GM20000 (cell line): Measurements from ENCODE around the gene LRRC45.

Source experiments
- DNase-seq: peaks from one replicate; pipeline ENCODE4 v3.0.0; 2012; ENCODE audit warnings: low spot score
- CTCF ChIP-seq: IDR thresholded peaks from 2 replicates; pipeline ENCODE4 v1.5.1; 2012; ENCODE audit warnings: mild to moderate bottlenecking, control low read depth; ENCODE audit errors: extremely low read depth, missing control alignments

LRRC45 gene

GRCh38 chr17:82014971-82015310, 8.2 kb upstream of the LRRC45 start:
- TF ChIP-seq CTCF, result no peak
- no peak for DNase-seq

- no peak for TF ChIP-seq CTCF
- DNase-seq, result no peak
These were observed 7.7 kb upstream of the LRRC45 start for GRCh38 chr17:82015311-82015971.

- TF ChIP-seq CTCF, result no peak
- DNase-seq, result no peak
These were observed 6.8 kb upstream of the LRRC45 start for GRCh38 chr17:82016061-82016874.

- no peak for TF ChIP-seq CTCF
- no peak for DNase-seq
These were observed 6.1 kb upstream of the LRRC45 start for GRCh38 chr17:82016875-82017459.

GRCh38 chr17:82017612-82018151, 5.4 kb upstream of the LRRC45 start:
- no peak for TF ChIP-seq CTCF

GRCh38 chr17:82018152-82018988, 4.7 kb upstream of the LRRC45 start:
- DNase-seq, result no peak
- TF ChIP-seq CTCF, result no peak

More at GRCh38 chr17:82017612-82018151, 5.4 kb upstream of the LRRC45 start:
- no peak for DNase-seq
